ENCODE data around the gene MEGF11.
"Not testable (repeated sequence)": the region's sequence is repeated elsewhere in the genome, so short reads cannot be mapped to it uniquely, and the experiment has no call there.

MEGF11 gene

GRCh38 chr15:66019826-66020398 is 233.6 kb downstream of the MEGF11 start:
- DNase-seq, result no peak

- no peak for DNase-seq
Observed at GRCh38 chr15:66019368-66019767, 234.2 kb downstream of the MEGF11 start.

GRCh38 chr15:66018488-66018797 is 235.1 kb downstream of the MEGF11 start:
- DNase-seq, result no peak

- no peak for DNase-seq
Observed at GRCh38 chr15:66017792-66018487, 235.6 kb downstream of the MEGF11 start.

- DNase-seq, result no peak
Observed at GRCh38 chr15:66017000-66017399, 236.6 kb downstream of the MEGF11 start.

GRCh38 chr15:66016199-66016598 is 237.4 kb downstream of the MEGF11 start:
- no peak for DNase-seq

- no peak for DNase-seq
Observed at GRCh38 chr15:66014635-66015182, 238.8 kb downstream of the MEGF11 start.

- DNase-seq, result no peak
Observed at GRCh38 chr15:66014022-66014421, 239.5 kb downstream of the MEGF11 start.

- DNase-seq, result no peak
Observed at GRCh38 chr15:66008940-66009562, 244.5 kb downstream of the MEGF11 start.

- DNase-seq, result no peak
Observed at GRCh38 chr15:66007663-66008262, 245.8 kb downstream of the MEGF11 start.

GRCh38 chr15:66006986-66007385 is 246.6 kb downstream of the MEGF11 start:
- no peak for DNase-seq

GRCh38 chr15:66004618-66005262 is 248.8 kb downstream of the MEGF11 start:
- no peak for DNase-seq

GRCh38 chr15:66003129-66003528 is 250.4 kb downstream of the MEGF11 start:
- DNase-seq, result not testable (repeated sequence)

- no peak for DNase-seq
Observed at GRCh38 chr15:66001717-66002426, 251.7 kb downstream of the MEGF11 start.

- no peak for DNase-seq
Observed at GRCh38 chr15:66001042-66001441, 252.5 kb downstream of the MEGF11 start.

GRCh38 chr15:65998486-65998885 is 255.1 kb downstream of the MEGF11 start:
- no peak for DNase-seq

- no peak for DNase-seq
Observed at GRCh38 chr15:65996901-65997300, 256.6 kb downstream of the MEGF11 start.

GRCh38 chr15:65994832-65995231 is 258.7 kb downstream of the MEGF11 start:
- DNase-seq, result no peak

GRCh38 chr15:65993762-65994161 is 259.8 kb downstream of the MEGF11 start:
- DNase-seq, result no peak

GRCh38 chr15:65993236-65993635 is 260.3 kb downstream of the MEGF11 start:
- DNase-seq, result no peak

- no peak for DNase-seq
Observed at GRCh38 chr15:65991721-65992483, 261.6 kb downstream of the MEGF11 start.
